NCI-H2107 (cell line): ENCODE results near the gene SEMA4D.

Experiments
- DNase-seq: peaks from one replicate; lab custom pipeline; 2025; lab: John Stamatoyannopoulos, UW

SEMA4D gene

GRCh38 chr9:89464300-89464901 is 33.5 kb downstream of the SEMA4D start:
- DNase-seq, result no peak

DNA sequence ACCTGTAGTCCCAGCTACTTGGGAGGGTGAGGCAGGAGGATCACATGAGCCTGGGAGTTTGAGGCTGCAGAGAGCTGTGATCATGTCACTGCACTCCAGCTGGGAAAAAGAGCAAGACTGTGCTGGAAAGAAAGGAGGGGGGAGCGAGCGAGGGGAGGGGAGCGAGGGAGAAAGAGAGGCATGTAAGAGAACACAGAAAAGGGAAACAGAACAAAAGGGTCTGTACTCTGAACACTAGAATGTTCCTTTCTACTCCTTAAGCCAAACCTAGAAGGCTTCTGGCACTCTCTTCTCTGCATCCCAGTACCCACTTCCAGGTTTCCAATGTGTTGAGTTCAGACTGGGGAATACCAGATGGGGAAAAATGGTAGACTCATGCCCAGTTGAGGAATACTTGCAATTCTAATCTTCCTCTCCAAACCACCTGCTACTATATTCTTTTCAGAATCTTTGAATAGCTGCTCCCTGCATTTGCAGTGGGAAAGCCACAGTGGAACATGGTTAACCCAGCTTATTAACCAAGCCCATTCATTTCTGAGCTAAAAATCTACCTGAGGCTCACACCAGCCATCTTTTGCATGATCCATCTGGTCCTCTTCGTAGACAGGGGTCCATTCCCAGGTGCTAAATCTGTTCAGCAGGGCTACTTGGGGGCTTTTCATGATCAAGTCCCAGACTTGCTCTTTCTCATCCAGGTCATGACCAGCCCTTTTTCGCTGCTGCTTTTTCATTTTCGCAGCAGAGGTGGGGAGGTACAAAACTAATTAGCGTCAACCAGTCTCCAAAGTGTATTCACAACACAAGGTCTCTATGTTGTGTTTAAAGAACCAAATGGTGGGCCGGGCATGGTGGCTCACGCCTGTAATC is 34.9 kb downstream of the SEMA4D start:
- DNase-seq, result no peak

- no peak for DNase-seq
Measured at GRCh38 chr9:89462199-89462598, 35.7 kb downstream of the SEMA4D start.

- no peak for DNase-seq
Measured at GRCh38 chr9:89461265-89461664, 36.6 kb downstream of the SEMA4D start.

DNA sequence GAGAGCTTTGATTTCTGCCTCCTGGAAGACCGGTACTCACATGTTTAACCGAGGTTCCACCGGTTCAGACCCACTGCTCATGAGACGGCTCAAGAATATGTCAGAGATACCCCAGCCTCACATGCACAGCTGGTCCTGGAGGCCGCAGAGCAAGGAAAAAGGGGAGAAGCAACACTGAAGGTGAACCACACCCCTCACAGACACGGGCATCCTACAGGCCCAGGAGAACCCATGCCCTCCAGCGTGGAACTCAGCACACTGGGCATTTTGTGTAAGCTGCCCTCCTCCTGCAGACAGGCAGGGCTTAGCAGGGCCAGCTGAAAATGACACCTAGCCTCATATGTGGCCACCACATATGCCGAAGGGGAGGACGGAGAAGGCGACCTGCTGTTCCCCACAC is 37.4 kb downstream of the SEMA4D start:
- no peak for DNase-seq

DNA sequence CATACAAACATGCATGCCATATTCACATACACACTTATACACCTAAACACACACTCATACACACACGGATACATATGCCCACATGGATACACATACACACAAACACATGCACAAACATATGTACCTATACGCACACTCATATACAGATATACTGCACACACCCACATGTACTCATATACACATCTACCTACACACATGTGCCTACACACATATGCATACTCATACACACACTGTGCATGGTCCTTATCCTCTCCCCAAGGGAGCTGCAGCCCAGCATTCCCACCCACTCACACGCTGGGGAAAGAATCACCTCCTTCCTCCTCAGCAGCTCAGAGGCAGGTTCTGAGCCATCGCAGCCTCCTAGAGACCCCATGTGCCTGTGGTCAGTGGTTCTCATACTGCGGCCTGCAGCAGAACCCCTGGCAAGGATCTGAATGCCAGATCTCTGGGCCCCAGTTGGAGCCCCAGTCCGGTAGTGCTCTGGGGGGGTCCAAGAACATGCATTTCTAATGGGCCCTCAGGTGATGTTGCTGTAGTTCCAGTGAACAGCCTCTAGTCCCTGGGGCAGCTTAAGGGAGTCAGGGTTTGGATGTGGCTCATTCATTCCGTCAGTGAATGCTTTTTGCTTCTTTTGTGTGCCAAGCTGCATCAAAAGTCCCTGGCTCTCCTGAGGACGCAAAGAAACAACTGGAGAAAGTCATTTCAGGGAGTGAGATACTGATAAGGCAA is 39.0 kb downstream of the SEMA4D start:
- no peak for DNase-seq

GRCh38 chr9:89457376-89457855 is 40.5 kb downstream of the SEMA4D start:
- no peak for DNase-seq

DNA sequence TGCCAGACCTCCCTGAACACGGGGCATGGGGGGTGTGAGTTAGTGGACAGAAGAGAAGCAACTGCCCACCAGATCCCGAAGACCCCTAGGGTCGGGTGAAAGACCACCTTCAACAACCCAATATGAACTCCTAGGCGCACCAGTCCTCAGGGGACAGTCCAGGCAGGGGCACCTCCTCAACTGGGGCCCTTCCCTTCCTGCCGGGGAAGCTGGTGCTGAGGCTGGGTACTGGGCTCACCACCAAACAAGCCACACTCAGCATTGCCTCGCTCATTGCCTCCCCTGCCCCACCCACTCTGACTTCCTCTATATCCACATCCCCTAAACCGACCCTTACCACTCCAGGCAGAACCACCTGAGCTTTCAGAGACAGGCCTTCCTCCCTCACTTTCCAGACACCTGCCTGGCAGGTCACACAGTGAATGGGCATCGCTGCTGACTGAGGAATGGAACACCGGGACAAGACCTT is 42.5 kb downstream of the SEMA4D start:
- DNase-seq, result no peak

DNA sequence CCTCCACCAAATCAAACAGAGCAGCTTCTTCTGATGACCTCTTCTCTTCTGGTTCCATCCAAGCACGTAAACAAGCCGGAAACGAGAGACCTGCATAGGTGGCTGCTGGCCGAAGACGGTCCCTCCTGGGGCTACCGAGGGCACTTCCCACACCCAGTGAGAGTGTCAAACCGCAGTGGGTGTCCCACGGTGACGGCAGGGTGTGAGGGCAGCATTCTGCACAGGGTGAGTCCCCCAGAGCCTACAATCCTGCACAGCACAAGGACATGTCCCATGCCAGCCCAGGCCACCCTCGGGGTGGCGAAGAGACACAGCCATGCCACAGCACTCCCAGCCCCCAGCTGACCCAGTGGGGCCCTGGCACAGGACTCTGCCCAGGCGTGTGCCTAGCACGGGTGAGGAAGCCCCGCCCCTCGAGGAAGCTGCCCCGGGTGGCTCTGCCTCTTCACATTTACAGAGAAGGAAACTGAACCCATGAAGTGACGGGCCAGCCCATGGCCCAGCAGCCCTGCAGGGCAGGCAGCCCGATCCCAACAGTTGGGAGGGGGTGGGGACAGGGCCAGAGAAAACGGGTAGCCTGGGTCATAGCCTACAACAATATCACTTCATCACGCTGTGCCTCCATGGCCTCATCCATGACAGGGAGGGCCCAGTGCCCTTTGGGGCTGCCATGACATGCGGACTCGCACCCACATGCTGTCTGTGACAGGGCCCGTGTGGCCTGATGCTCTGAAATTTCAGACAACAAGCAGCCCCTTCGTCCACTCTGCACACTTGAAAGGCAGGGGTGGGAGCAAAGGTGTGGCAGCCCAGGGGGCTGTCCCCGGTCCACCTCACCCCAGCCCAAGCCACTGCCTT is 43.2 kb downstream of the SEMA4D start:
- DNase-seq, result no peak

DNA sequence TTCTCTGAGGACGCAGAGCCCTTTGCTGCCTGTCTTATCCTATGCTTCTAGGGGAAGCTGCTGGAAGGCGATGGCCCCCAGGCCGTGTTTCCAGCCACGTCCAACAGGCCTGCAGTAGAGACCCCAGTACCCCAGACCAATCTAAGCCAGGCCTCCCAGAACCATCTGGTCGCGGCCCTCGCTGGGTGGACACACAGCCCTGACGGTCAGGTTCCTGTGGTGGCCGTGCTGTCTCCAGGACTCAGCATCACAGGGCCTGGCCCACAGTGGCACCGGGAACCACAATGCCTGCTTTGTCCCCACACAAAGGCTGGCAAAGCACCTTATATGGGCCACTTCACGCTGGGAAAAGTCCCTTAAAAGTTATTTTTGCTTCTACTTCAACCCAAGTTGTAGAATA is 44.5 kb downstream of the SEMA4D start:
- DNase-seq, result no peak

GRCh38 chr9:89452561-89452960 is 45.4 kb downstream of the SEMA4D start:
- no peak for DNase-seq

DNA sequence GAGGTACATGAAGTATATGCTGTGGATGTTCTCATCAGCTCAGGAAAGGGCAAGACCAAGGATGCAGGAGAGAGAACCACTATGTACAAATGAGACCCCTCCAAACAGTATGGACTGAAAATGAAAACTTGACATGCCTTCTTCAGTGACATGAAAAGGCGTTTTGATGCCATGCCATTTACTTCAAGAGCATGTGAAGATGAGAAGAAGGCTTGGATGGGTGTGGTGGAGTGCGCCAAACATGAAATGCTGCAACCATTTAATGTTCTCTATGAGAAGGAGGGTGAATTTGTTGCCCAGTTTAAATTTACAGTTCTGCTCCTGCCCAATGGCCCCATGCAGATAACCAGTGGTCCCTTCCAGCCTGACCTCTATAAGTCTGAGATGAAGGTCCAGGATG is 47.7 kb downstream of the SEMA4D start:
- no peak for DNase-seq

DNA sequence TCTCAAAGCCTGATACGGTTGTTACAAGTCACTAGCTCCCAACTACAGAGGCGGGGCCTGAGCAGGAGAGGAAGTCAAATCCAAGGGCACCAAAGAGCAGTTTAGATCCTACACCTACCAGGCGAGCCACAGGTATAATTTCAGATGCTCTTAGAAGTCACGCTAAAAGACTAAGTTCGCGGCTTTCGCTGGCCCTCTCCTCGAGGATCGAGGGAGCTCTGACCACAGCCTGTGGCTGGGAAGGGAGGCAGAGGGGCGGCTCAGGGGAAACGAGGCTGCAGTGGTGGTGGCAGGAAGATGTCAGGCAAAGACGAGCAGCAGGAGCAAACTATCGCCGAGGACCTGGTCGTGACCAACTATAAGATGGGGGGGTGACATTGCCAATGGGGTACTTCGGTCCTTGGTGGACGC is 48.6 kb downstream of the SEMA4D start:
- DNase-seq, result no peak

DNA sequence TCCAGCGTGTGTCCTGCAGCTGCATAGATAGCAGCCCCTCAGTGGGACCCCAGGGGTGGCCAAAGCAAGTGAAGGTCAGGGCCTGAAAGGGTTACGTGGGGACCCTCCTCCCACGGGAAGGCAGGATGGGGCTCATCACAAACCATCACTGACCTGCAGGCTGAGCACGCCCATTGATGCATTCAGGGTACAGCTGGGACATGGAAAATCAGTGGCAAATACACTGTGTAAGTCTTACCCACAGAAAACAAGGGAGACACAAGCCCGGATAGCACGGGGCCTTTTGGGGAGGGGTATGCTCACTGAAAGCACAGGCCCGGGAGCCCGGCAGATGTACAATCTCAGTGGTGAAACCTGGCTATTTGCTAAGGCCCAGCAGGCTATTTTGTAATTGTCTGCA is 49.1 kb downstream of the SEMA4D start:
- no peak for DNase-seq

DNA sequence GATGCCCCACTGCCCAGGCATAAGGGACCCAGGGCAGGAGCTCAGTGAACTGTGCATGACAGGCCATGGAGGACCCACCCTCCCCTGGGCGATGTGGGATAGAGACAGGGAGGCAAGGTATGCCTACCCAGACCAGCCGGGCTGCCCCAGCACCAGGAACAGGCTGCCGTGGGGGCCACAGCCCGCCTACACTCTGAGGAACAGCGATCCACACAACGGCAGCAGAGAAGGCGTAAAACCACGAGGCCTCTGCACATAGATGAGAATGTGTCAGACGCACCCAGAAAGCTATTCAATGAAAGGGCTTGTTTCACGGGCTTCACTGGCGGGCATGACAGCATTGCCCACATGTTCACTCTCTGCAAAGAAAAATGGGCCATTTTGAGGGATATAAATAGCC is 49.5 kb downstream of the SEMA4D start:
- no peak for DNase-seq

- no peak for DNase-seq
Measured at GRCh38 chr9:89447416-89447815, 50.5 kb downstream of the SEMA4D start.

- no peak for DNase-seq
Measured at GRCh38 chr9:89446961-89447310, 51.0 kb downstream of the SEMA4D start.

DNA sequence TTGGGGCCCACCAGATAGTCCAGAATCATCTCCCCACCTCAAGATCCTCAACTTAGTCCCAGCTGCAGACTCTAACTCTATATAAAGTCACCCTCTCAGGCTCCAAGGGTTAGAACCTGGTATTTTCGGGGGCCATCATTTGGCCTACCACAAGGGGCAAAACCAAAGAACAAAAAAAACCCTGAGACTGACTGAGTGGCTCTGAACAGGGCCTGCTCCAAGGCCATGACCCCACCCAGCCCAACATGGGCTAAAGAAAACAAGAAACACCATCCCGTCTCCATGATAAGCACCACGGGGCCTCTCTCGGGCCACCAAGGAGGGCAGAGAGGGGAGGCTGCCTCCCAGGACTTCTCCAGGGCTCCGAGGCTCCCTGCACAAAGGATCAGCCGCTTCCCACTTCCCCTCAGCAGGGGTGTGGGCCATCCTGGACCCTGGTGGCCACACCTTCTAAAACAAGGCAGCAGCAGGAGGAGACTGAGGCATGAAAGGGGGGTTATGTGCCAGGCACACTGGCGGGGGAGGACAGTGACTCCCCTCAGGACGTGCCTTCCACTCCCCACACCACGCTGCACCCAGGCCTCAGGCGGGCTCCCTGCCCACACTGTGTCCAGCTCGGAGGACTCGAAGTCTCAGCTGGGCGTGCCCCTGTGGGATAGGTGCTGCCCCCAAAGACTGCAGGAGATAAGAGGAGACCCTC is 51.5 kb downstream of the SEMA4D start:
- no peak for DNase-seq

GRCh38 chr9:89445801-89446251 is 52.1 kb downstream of the SEMA4D start:
- no peak for DNase-seq

DNA sequence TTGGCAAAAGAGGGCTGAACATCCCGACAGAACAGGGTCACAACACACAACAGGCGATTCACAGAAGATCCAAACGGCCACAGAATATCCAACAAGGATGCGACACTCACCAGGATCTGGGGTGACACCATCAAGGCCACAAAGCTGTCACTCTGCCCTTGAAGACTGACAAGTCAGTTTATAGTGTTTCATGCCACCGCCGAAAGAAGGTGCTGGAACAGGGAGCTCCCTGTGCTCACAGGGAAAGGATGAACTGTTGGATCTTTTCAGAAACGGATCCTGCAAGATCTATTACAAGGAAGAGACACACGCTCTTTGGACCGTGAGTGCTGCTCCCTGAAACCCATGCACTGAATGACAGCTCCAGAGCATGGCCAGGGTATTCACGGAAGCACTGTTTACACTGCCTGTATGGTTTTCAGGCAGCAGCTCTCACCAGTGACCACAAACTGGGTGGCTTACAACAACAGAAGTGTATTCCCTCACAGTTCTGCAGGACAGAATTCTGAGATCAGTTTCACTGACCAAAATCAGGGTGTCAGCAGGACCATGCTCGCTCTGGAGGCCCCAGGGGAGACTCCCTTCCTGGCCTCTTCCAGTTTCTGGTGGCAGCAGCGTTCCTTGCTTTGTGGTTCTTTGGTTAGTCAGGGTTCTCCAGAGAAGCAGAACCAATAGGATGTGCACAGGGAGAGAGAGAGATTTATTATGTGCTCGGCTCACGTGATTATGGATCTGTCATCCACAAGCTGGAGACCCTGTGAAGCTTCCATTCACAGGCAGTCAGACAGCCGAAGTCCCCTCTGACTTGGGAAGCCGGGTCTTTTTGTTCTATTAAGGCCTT is 52.8 kb downstream of the SEMA4D start:
- DNase-seq, result no peak
